Aorta (tissue), 5 donors: Measurements from ENCODE around the gene PHACTR1. TPM values are rescaled to one million over a fixed set of nuclear protein-coding genes. Genes with fewer than 3 reads are reported as not detected.

Experiments
- ATAC-seq: fragments of 200-7000 bp; cut with Tn5 transposase; one replicate; pipeline ENCODE4 v1.9.1; 2022; ENCODE audit warnings: moderate library complexity; ENCODE audit not compliant: low FRiP score
- DNase-seq, 2 donors: peaks; one replicate each; pipeline ENCODE4 v3.0.0-alpha.2; 2020
- H3K27ac ChIP-seq, 2 donors: one replicate each; pipeline ENCODE4 v1.5.1; 2013; ENCODE audit warnings: low read length in 2 of 2, mild to moderate bottlenecking in 2 of 2, moderate library complexity in 2 of 2, control low read depth in 1 of 2, inconsistent platforms in 1 of 2, low read depth in 1 of 2
- H3K27me3 ChIP-seq, 2 donors: one replicate each; pipeline ENCODE4 v1.6.1; 2013; ENCODE audit warnings: control low read depth in 1 of 2, low read length in 1 of 2, mild to moderate bottlenecking in 1 of 2, moderate library complexity in 1 of 2; ENCODE audit not compliant: insufficient read depth in 2 of 2, control insufficient read depth in 1 of 2
- H3K36me3 ChIP-seq, 2 donors: one replicate each; pipeline ENCODE4 v1.6.1; 2013; ENCODE audit warnings: control low read depth in 1 of 2, low read length in 1 of 2, mild to moderate bottlenecking in 1 of 2; ENCODE audit not compliant: insufficient read depth in 2 of 2, control insufficient read depth in 1 of 2
- H3K4me1 ChIP-seq, 2 donors: one replicate each; pipeline ENCODE4 v1.6.1; 2013; ENCODE audit warnings: low read length in 2 of 2, control low read depth in 1 of 2, mild to moderate bottlenecking in 1 of 2, moderate library complexity in 1 of 2; ENCODE audit not compliant: insufficient read depth in 2 of 2, control insufficient read depth in 1 of 2
- H3K4me3 ChIP-seq, 2 donors: one replicate each; pipeline ENCODE4 v1.5.1; 2013; ENCODE audit warnings: low read length in 2 of 2, control low read depth in 1 of 2, mild to moderate bottlenecking in 1 of 2
- H3K9me3 ChIP-seq: one replicate; pipeline ENCODE4 v1.6.1; 2013; ENCODE audit warnings: mild to moderate bottlenecking, low read length; ENCODE audit not compliant: control insufficient read depth
- WGBS, 2 donors: extraction: QIAGEN DNeasy Blood & Tissue Kit; methylation state at CpG; one replicate each; pipeline ENCODE4 v1.1.7; 2013; 5-methylcytosine and 5-hydroxymethylcytosine counted together
- intact Hi-C, 2 donors: fragments of 100-400 bp; cut with DNase I; formaldehyde crosslinking; loops; one replicate each; pipeline versions ENCODE4 v1.14.2 to v1.15.0; 2022
- polyA plus RNA-seq, 2 donors: library from polyadenylated mRNA; stranded (reverse); fragments of 200-250 nt; gene quantifications; one replicate each; pipeline ENCODE4 v1.2.3, GENCODE V29; 2013
- total RNA-seq, 2 donors: library from RNA; stranded (reverse); fragmentation: NEBNext Ultra II Directional; extraction: Animal tissue kit (Norgen Biotek cat#: 25700); gene quantifications; one replicate each; pipeline ENCODE4 v1.2.1, GENCODE V29; 2021
- donor health status: healthy with polysubstance abuse.
- donor health status: Bipolar disorder and iron deficiency.
- donor health status: DM: no; HTN: no; CAD: no.
- donor health status: DM: no; HTN: no; CAD: no.
- donor health status: DM: yes; HTN: yes; CAD: no.

Gene PHACTR1
- total and polyA plus RNA-seq, 4 donors = 3.2 to 89.4 (median 20.1) TPM

- H3K27me3 ChIP-seq = no peaks in the 10 kb centered on the region
- no peaks in the 10 kb centered on the region for H3K4me1 ChIP-seq
- no peak overlapping the region for H3K27ac ChIP-seq
- H3K9me3 ChIP-seq = peaks cover 5% of the 10 kb centered on the region
- no peak overlapping the region for H3K4me3 ChIP-seq
- no peaks in the 10 kb centered on the region for H3K36me3 ChIP-seq
- ATAC-seq (no peak), DNase-seq (no peak)
- intact Hi-C loops = no loop called here
These were observed 125.5 kb downstream of the PHACTR1 start for GRCh38 chr6:12842114-12842513.

- intact Hi-C loops = no loop called here
- Histone ChIP-seq H3K27me3 (no peaks in the 10 kb centered on the region), H3K36me3 (no peaks in the 10 kb centered on the region), H3K4me3 (no peak overlapping the region), H3K9me3 (peaks cover 5% of the 10 kb centered on the region), H3K27ac (no peak overlapping the region), H3K4me1 (no peaks in the 10 kb centered on the region)
- ATAC-seq (no peak), DNase-seq (no peak)
- WGBS, 2 donors = 89 to 91% methylated on average over 2 of the region's 2 CpGs
These were observed 126.1 kb downstream of the PHACTR1 start for GRCh38 chr6:12842658-12843057.

GRCh38 chr6:12844284-12845223 lies 128.0 kb downstream of the PHACTR1 start:
- no peak overlapping the region for H3K27ac ChIP-seq
- no peaks in the 10 kb centered on the region for H3K9me3 ChIP-seq
- DNase-seq (no peak), ATAC-seq (no peak)
- 85% methylated on average over 11 of the region's 11 CpGs for WGBS, 2 donors
- H3K4me3 ChIP-seq = no peak overlapping the region
- no peaks in the 10 kb centered on the region for H3K27me3 ChIP-seq
- H3K36me3 ChIP-seq = no peaks in the 10 kb centered on the region
- no peaks in the 10 kb centered on the region for H3K4me1 ChIP-seq
- intact Hi-C loops = no loop called here

DNA sequence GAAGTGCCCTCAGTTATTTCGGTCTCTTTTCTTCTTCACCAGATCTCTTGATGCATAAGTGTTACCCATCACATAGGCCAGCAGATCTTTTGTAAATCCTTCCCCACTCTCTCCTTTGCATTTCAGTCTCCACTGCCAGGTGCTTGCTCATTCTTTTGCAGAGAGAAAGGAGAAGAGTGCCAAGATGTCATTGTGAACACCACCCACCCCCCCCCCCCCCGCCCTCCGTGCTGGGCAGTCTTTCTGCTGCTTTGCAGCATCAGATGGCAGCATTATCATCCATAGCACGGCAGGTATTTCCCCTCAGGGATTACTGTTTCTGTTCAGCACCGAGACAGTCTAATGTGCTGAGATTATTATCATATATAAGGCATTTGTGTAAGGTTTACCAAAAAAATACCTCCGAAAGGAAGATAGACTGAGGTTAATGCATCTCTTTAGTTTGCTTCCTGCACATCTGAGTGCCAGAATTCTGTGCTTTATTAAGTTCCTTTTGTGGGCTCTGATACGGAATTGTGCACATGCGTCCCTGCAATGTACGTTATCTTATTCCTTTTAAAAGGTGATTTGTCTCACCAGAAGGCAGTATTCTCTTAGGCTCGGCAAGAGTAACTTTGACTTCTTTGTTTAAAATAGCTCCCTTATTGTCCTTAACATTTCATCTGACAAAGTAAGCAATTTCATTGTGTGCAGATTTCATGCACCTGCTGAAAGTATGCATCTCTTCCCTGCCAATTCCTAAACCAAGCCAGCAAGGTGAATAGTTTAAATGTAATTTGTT lies 128.8 kb downstream of the PHACTR1 start:
- intact Hi-C loops = no loop called here
- ATAC-seq (no peak), DNase-seq (no peak)
- Histone ChIP-seq H3K4me1 (no peaks in the 10 kb centered on the region), H3K27ac (no peak overlapping the region), H3K9me3 (peaks cover 1% of the 10 kb centered on the region), H3K36me3 (no peaks in the 10 kb centered on the region), H3K4me3 (no peak overlapping the region), H3K27me3 (no peaks in the 10 kb centered on the region)
- WGBS, 2 donors = 54 to 60% methylated on average over 10 of the region's 10 CpGs

DNA sequence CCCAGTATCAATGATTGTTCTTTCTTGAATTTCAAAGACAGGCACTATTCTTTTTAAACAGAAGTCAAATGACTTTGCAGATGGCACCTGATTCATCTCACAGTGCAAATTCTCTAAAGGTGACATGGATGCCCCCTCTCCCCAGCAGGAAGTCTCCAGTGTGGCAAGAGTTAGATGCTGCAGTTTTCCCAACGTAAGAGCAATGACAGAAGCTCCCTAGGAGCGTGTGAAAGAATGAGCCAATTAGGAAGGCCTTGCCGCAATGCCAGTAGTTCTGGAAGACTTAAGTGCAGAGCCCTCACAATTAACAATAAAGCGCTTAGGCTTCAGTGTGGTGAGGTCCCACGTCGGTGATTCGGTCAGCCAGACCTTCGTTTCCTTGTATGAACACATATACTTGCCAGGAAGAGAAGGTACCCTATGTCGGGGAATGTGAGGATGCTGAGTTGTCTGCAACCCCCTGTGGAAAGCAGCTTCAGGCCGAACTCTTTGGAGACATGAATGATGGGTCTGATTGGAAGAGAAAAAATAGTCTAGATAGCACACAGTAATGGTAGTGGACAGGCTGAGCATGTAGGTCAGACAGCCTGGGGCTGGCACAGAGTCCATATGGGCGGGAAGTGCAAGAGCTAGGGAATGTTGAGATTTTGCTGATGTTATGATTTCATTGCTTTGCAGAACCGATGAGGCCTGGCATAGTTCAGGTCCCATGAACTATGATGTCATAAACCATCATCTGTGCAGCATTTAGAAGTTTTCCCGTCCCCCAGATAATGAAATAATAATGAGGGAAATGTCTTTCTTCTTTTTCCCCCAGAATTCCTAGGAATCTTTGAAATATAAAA lies 132.6 kb downstream of the PHACTR1 start:
- Histone ChIP-seq H3K4me3 (no peak overlapping the region), H3K27me3 (no peaks in the 10 kb centered on the region), H3K9me3 (peaks cover 1% of the 10 kb centered on the region), H3K36me3 (no peaks in the 10 kb centered on the region), H3K27ac (no peak overlapping the region), H3K4me1 (no peaks in the 10 kb centered on the region)
- DNase-seq (no peak), ATAC-seq (no peak)
- WGBS, 2 donors = 72 to 77% methylated on average over 13 of the region's 13 CpGs
- intact Hi-C loops = no loop called here

DNA sequence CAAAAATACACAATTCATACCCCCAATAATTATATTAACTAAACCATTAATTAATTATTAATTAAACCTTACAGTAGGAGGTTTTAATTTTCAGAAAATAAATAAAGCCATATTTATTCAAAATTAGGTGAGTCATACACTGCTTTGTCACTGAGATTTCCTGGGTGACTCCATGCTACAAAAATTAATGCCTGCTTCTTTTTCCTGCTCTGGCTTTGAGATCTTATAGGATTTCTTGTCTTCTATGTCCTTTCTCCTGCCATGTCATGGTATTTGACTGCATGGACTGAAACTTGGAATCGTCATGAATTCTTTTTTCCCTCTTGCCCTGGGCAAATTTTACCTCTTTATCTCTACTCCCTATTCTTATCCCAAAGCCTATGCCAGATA lies 133.2 kb downstream of the PHACTR1 start:
- WGBS, 2 donors = 44 to 48% methylated on average over 1 of the region's 1 CpG
- Histone ChIP-seq H3K4me3 (no peak overlapping the region), H3K9me3 (peaks cover 1% of the 10 kb centered on the region), H3K27me3 (no peaks in the 10 kb centered on the region), H3K27ac (no peak overlapping the region), H3K4me1 (no peaks in the 10 kb centered on the region), H3K36me3 (no peaks in the 10 kb centered on the region)
- no peak for ATAC-seq
- DNase-seq = no peak
- intact Hi-C loops = no loop called here

DNA sequence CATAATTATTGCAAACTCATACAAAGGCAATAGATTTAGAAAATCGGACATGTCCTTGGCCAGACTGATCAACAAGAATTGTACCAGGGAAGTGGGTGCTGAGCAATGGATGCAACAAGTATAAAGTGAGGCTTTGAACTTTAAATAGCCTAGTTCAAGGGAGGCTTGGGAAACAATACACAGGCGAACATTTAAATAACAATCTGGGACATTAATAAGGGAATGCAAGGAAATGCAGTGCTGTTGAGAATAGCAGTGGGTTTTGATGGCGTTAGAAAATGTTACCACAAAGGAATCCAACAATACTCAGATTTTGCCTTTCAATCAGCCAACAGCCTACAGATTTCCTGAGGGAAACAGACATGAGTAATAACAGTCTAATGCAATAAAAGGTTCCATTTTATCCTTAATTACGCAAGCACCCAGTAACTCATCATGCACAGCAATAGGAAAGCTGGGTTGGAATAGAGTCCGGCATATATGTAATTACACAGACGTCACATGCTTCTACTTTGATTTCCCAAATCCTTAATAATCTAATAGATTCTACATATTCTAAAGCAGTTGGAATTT lies 134.6 kb downstream of the PHACTR1 start:
- no peaks in the 10 kb centered on the region for H3K36me3 ChIP-seq
- no peak for ATAC-seq
- no peak overlapping the region for H3K27ac ChIP-seq
- H3K4me1 ChIP-seq = no peaks in the 10 kb centered on the region
- intact Hi-C loops = no loop called here
- H3K9me3 ChIP-seq = peaks cover 1% of the 10 kb centered on the region
- H3K27me3 ChIP-seq = no peaks in the 10 kb centered on the region
- H3K4me3 ChIP-seq = no peak overlapping the region
- no peak for DNase-seq
- WGBS, 2 donors = 77 to 78% methylated on average over 6 of the region's 6 CpGs

DNA sequence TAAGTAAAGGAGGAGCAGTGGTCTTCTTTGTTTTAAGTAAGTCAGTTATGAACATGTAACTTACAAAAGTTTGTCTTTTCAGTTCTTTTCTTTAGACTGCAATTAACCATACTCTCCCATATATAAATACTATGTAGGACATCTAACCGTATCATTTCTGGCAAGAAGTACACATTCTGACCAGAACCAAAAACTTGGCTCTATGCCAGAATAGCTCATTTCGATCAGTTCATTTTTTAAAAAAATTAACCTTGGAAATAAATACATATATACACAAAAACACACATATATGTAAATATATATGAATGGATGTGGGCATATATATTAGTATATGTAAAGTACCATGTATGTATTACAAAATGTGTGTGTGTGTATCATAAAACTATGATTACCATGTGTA lies 145.0 kb downstream of the PHACTR1 start:
- Histone ChIP-seq H3K36me3 (no peaks in the 10 kb centered on the region), H3K4me1 (no peaks in the 10 kb centered on the region), H3K4me3 (no peak overlapping the region), H3K27me3 (no peaks in the 10 kb centered on the region), H3K27ac (no peak overlapping the region), H3K9me3 (no peaks in the 10 kb centered on the region)
- DNase-seq (no peak), ATAC-seq (no peak)
- 48 to 50% methylated on average over 2 of the region's 2 CpGs for WGBS, 2 donors
- intact Hi-C loops = no loop called here
